Brain microvascular endothelial cell (primary cell): ENCODE results near the gene GPR3.

Experiments used
- DNase-seq: peaks from one replicate; pipeline ENCODE4 v3.0.0-alpha.2; 2020
- H3K27ac ChIP-seq: fragments of 250-450 bp; sonication (Bioruptor Pico); 2 replicates; pipeline ENCODE4 v1.5.1; 2020; ENCODE audit warnings: mild to moderate bottlenecking, moderate library complexity
- H3K27me3 ChIP-seq: fragments of 250-450 bp; sonication (Bioruptor Pico); replicated peaks from 2 replicates; pipeline ENCODE4 v1.5.1; 2020; ENCODE audit warnings: mild to moderate bottlenecking
- H3K36me3 ChIP-seq: fragments of 250-450 bp; sonication (Bioruptor Pico); replicated peaks from 2 replicates; pipeline ENCODE4 v1.5.1; 2020; ENCODE audit warnings: mild to moderate bottlenecking
- H3K4me3 ChIP-seq: 2 replicates; pipeline ENCODE4 v1.5.1; 2011; ENCODE audit warnings: low read depth, mild to moderate bottlenecking, control low read depth, low read length, moderate library complexity
- CTCF ChIP-seq: IDR thresholded peaks from 2 replicates; pipeline ENCODE4 v1.5.1; 2011; ENCODE audit warnings: low read depth, mild to moderate bottlenecking, moderate library complexity, low read length, control low read depth, inconsistent platforms; ENCODE audit errors: missing control alignments
- in situ Hi-C: cut with HindIII; loops from 2 replicates; pipeline ENCODE4 v1.10.0; 2017; ENCODE audit warnings: low sequenced_read_pairs, low pct_ligation_motif_present

GPR3 gene

DNA sequence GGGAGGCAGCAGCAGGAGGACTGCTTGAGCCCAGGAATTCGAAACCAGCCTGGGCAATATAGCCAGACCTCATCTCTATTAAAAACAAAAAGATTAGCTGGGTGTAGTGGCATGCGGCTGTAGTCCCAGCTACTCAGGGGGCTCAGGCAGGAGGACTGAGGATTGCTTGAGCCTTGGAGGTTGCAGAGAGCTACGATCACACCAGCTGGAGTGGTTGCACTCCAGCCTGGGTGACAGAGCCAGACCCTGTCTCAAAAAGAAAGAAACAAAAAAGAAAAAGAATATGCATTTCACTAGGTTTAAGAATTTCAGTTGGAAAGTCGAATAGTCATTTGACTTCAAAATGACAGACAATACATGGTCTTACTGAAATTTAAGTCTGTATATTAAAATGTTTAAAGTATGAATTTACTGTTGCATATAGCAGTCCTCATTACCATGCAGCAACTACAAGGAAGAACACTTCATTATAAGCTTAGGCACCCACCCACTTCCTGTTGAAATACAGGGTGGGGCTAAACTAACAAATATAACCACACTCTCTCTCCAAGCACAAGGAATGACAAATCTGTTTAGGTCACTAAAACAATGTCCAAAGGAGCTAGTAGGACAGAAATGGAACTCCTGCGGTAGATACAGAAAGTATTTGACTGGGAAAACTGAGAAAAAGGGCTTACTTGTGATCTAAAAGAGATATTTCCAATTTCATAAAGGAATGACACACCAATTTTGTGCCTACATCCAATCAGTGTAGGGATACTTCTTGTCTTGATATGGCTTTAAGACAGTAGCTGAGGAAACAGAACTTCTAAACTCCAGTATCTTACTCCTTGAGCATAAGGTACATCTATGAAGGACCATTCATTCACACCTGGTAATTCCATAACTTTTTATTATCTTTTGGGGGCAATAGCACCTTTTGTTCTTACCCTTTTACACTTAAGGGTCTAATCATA lies 44.1 kb downstream of the GPR3 start:
- H3K27ac ChIP-seq, result peak overlapping the region; percentile 28
- no peaks in the 10 kb centered on the region for H3K27me3 ChIP-seq
- TF ChIP-seq CTCF, result no peak
- peak; percentile 45 for DNase-seq
- H3K36me3 ChIP-seq, result no peaks in the 10 kb centered on the region
- in situ Hi-C loops, result no loop called here
- H3K4me3 ChIP-seq, result no peak overlapping the region

- no peak overlapping the region for H3K27ac ChIP-seq
- no peaks in the 10 kb centered on the region for H3K27me3 ChIP-seq
- DNase-seq, result no peak
- in situ Hi-C loops, result no loop called here
- H3K4me3 ChIP-seq, result no peak overlapping the region
- TF ChIP-seq CTCF, result no peak
- no peaks in the 10 kb centered on the region for H3K36me3 ChIP-seq
Observed at GRCh38 chr1:27438621-27439061, 46.2 kb downstream of the GPR3 start.

DNA sequence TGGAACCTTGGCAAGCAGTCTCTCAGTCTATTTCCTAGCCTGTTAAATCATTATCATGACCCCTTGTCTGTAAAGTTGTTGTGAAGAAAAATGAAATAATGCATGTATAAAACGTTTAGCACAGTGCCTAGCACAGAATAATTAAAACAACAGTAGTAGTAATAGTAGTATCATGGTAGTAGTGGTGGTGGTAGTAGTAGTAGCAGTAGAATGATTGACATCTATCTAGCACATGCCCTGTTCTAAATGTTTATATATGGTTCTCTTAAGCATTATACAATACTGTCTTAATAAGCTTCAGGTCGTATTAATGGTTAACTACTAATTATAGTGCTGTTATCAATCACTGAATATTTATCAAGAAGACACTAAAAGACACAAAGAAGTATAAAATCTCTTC lies 46.7 kb downstream of the GPR3 start:
- in situ Hi-C loops, result no loop called here
- no peak overlapping the region for H3K4me3 ChIP-seq
- no peak for TF ChIP-seq CTCF
- no peak for DNase-seq
- no peaks in the 10 kb centered on the region for H3K36me3 ChIP-seq
- no peaks in the 10 kb centered on the region for H3K27me3 ChIP-seq
- no peak overlapping the region for H3K27ac ChIP-seq

GRCh38 chr1:27444632-27445031 lies 52.2 kb downstream of the GPR3 start:
- TF ChIP-seq CTCF, result no peak
- no peaks in the 10 kb centered on the region for H3K27me3 ChIP-seq
- no peak for DNase-seq
- no peaks in the 10 kb centered on the region for H3K36me3 ChIP-seq
- H3K27ac ChIP-seq, result no peak overlapping the region
- in situ Hi-C loops, result no loop called here
- H3K4me3 ChIP-seq, result no peak overlapping the region
